NCI-H2171 (cell line): ENCODE results near the gene BCAP29.
"Not testable (repeated sequence)": the region's sequence is repeated elsewhere in the genome, so short reads cannot be mapped to it uniquely, and the experiment has no call there.

Source experiments
- DNase-seq: peaks from one replicate; lab custom pipeline; 2025; lab: John Stamatoyannopoulos, UW

Gene BCAP29

DNA sequence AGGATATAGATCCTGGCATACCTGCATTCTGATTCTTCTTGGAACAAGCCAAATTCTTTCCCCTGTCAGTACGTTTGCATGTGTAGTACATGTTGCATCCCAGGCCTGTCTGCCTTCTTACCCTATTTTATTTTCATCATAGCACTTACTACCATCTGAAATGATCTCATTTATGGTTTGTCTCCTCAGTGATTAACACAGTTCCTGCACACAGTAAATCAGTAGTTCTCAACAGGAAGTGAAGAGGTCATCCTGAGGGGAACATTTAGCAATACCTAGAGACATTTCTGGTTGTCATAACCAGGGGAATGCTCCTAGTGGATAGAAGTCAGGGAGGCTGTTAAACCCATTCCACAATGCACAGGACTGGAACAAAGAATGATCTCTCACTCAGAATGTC, 42.4 kb downstream of the BCAP29 start:
- no peak for DNase-seq

DNA sequence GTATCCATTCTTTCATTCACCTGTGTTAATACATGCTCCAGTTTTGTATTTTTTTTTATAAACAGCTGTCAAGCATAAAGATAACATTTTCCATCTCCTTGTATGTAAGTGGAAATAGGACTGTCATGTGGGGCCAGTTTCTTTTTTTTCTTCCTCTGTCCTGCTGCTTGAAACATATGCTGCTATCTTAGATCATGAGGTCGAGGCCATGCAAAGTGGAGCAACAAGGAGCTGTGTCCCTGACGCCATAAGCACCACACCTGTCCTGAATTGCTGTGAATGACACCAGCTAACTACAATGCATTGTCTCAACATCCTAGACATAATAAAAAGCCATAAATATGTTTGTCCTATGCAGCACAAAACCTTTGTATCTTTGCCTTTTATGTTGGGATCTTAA, 42.8 kb downstream of the BCAP29 start:
- no peak for DNase-seq

- no peak for DNase-seq
Observed at GRCh38 chr7:107627002-107627401, 47.0 kb downstream of the BCAP29 start.

DNA sequence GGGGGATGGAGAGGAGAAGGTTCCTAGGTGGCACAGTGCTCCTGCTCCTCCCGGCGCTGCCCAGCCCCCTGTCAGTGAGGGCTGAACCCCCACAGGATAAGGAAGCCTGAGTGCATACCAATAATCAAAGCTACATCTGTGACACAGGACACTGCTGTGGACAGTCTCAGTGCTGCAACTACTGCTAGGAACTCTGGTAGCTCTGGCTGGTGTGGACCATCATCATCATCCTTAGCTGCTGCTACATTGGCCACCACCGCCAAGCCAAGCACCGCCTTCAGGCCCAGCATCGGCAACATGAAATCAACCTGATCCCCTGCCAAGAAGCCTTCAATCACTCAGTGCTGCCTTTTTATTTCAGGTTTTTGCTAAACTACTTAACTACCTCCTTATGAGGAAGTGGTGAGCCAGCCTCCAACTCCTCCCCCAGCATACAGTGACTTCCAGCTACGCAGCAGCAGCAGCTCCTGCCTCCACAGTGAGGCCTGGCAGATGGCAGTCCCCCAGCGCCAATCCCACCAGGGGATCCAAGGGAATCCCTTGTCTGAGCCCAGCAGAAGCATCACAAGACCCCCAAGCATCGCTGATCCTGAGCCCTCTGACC, 48.5 kb downstream of the BCAP29 start:
- no peak for DNase-seq

GRCh38 chr7:107630342-107630741, 50.3 kb downstream of the BCAP29 start:
- no peak for DNase-seq

- DNase-seq = no peak
Observed at GRCh38 chr7:107631588-107632491, 51.8 kb downstream of the BCAP29 start.

GRCh38 chr7:107632492-107632865, 52.4 kb downstream of the BCAP29 start:
- DNase-seq = no peak

GRCh38 chr7:107638594-107638993, 58.5 kb downstream of the BCAP29 start:
- DNase-seq = no peak

DNA sequence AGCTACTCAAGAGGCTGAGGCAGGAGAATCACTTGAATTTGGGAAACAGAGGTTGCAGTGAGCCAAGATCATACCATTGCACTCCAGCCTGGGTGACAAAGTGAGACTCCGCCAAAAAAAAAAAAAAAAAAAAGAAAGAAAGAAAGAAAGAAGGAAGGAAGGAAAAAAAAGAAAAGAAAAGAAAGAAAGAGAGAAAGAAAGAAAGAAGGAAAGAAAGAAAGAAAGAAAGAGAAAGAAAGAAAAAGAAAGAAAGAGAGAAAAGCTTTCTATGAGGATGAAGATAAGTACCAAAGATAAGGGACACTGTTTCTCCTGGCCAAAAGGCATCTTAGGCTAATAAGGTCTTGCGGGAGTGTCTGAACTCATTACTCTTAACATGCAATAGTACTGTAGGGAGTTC, 59.0 kb downstream of the BCAP29 start:
- DNase-seq = not testable (repeated sequence)

DNA sequence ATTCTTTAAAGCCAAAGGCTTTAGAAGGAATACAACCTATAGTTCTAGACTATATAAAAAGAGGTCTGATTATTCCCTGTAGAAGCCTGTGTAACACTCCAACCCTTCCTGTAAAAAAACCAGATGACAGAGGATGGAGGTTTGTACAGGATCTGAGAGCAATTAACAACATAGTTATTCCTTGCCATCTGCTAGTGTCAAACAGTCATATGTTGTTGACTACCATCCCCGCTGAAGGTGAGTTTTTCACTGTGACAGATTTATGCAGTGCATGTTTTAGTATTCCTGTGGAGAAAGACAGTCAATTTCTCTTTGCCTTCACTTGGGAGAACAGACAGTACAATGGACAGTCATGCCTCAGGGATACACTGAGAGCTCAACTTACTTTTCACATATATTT, 61.6 kb downstream of the BCAP29 start:
- DNase-seq = peak; percentile 75

GRCh38 chr7:107642501-107642900, 62.5 kb downstream of the BCAP29 start:
- DNase-seq = no peak

DNA sequence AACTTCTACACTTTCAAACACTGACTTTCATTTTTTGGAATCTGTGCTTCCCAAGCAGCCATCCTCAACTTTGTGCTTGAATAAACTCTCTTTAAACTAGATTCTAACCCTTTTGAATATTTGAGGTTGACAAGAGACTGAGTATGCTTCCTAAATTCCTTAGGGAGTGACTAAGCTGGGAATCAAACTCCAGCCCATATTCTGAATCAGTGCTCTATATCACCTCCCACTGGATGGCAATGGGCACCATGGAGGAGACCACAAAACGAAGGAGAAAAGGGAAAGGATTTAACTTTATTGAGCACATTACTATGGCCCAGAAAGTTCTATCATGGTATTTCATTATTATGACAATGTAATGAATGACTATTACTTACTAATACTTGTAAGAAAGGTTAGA, 63.4 kb downstream of the BCAP29 start:
- no peak for DNase-seq

GRCh38 chr7:107643938-107644308, 63.9 kb downstream of the BCAP29 start:
- no peak for DNase-seq

- no peak for DNase-seq
Observed at GRCh38 chr7:107644309-107644974, 64.4 kb downstream of the BCAP29 start.

- no peak for DNase-seq
Observed at GRCh38 chr7:107652642-107653041, 72.6 kb downstream of the BCAP29 start.

DNA sequence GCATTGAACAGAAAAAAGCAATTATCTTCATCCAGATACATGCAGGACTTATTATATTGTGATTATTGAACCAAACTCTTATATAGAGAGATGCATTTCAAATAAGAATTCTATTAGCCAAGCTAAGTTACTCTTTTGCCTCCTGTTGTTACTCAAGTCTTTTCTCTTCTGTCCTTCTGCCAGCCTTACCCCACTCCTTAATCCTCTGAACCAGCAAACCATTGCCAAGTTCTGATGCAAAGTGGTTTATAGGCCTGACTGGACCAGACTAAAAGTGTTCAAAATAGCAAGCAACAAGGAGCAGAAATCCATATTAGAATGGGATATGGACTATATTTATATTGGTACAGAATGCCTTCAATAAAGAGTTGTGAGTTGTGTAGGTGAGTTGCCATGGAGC, 78.4 kb downstream of the BCAP29 start:
- no peak for DNase-seq

DNA sequence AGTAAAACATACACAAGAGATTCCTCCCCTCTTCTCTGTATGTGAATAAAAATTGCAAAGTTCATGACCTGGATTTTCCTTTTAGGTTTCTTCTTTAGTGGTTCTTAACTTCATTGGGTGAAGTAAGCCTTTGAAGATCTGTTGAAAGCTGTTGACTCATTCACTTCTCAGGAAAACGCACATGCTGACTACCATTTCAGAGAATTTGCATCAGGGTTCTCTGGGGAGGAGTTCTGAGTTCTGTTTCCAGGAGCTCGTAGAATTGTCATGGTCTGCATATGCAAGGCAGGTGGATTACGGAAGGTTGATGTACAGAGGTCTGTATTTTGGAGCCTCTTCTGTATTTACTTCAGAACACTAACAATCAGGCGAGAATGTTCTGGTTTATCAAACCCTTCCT, 79.6 kb downstream of the BCAP29 start:
- DNase-seq = no peak

GRCh38 chr7:107660381-107661080, 80.5 kb downstream of the BCAP29 start, which contains the start of gene SLC26A4:
Gene SLC26A4 (plus strand): TSS chr7:107660828. CDS start chr7:107661642, 814 bp downstream.
- no peak for DNase-seq

DNA sequence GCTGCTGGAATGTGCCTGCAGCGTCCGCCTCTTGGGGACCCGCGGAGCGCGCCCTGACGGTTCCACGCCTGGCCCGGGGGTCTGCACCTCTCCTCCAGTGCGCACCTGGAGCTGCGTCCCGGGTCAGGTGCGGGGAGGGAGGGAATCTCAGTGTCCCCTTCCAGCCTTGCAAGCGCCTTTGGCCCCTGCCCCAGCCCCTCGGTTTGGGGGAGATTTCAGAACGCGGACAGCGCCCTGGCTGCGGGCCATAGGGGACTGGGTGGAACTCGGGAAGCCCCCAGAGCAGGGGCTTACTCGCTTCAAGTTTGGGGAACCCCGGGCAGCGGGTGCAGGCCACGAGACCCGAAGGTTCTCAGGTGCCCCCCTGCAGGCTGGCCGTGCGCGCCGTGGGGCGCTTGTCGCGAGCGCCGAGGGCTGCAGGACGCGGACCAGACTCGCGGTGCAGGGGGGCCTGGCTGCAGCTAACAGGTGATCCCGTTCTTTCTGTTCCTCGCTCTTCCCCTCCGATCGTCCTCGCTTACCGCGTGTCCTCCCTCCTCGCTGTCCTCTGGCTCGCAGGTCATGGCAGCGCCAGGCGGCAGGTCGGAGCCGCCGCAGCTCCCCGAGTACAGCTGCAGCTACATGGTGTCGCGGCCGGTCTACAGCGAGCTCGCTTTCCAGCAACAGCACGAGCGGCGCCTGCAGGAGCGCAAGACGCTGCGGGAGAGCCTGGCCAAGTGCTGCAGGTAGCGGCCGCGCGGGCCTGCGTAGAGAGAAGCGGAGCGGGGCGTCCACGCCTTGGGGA, 81.2 kb downstream of the BCAP29 start:
- peak; percentile 68 for DNase-seq

- DNase-seq = no peak
Observed at GRCh38 chr7:107661865-107662379, 81.9 kb downstream of the BCAP29 start.

DNA sequence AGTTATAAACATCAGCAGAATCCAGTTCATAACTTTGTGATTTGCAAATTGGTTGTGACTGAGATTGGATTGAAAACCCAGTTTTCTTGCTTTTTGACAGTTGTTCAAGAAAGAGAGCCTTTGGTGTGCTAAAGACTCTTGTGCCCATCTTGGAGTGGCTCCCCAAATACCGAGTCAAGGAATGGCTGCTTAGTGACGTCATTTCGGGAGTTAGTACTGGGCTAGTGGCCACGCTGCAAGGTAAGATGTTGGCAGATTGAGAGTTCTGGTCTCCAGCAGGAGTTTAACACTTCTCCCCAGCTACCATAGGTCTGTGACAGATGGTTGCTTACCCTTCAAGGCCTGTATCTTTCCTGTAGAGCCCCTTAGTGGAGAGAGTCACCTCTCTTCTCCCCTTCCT, 83.2 kb downstream of the BCAP29 start:
- no peak for DNase-seq
